GM18499 (cell line): ENCODE measurements around the gene CASP1.

Source experiments
- ATAC-seq: cut with Tn5 transposase; IDR thresholded peaks from one replicate; pipeline ENCODE4 v1.9.1; 2021; ENCODE audit warnings: moderate number of reproducible peaks; ENCODE audit not compliant: insufficient read depth, unreplicated experiment

The CASP1 gene

GRCh38 chr11:104995001-104995408, 39.9 kb downstream of the CASP1 start:
- no peak for ATAC-seq

GRCh38 chr11:104992781-104993180, 42.2 kb downstream of the CASP1 start:
- no peak for ATAC-seq

- ATAC-seq: no peak
Measured at GRCh38 chr11:104991994-104992393, 43.0 kb downstream of the CASP1 start.

- no peak for ATAC-seq
Measured at GRCh38 chr11:104984808-104985207, 50.1 kb downstream of the CASP1 start.

GRCh38 chr11:104979839-104980238, 55.1 kb downstream of the CASP1 start:
- ATAC-seq: no peak
